Measurements from ENCODE around the gene SEMA4B.
A peak's percentile ranks its signal among the peaks of the same experiment; 100 is the strongest.
"Not testable (repeated sequence)": the region's sequence is repeated elsewhere in the genome, so short reads cannot be mapped to it uniquely, and the experiment has no call there.

Gene SEMA4B

DNA sequence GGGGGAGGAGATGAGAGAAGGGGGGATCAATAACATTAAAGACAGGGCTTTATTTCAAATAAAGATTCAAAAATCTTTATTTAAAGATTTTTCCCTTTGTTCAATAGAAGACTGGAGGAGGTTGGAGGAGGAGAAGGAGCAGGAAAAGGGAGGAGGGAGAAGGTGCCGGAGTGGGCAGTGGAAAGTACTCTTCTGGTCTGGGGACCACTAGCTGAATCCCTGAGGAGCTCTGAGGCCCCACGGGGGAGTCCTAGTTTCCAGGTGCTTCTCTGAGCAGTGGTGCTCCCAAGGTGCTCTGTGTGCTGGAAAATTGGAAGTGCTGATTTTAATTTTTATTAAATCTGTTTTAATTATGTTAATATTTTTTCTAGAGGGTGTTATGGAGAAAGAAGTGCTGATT is 19.4 kb upstream of the SEMA4B start:
- no peak for DNase-seq

DNA sequence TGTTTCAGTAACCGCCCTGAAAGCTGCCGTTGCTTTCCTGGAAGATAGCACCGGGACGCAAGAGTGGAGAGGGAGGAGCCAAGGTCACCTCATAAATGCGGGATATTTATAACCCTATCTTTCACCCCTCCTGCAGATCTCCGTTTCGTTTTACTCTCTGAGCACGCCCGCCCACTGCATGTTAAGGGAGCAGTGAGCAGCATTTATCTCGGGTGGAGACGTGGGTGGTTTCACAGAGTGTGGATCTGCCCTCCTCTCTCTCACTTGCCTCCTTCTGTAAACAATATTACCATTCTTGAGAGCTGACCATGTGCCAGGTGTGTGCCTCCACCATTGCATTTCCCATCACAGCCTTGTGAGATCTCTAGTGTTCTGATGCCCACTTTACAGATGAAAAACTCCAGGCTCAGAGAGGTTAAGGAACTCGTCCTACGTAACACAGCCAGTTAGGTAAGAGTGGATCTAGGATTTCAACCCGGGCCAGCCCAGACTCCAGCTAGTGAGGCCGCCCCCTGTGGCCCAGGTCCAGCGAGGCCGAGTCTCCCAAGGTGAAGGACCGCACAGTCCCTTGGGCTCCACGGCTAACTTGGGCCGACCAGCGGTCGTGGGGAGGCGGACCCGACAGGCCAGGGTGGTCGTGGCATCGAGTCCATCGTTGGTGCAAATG is 16.9 kb upstream of the SEMA4B start:
- no peak for DNase-seq

DNA sequence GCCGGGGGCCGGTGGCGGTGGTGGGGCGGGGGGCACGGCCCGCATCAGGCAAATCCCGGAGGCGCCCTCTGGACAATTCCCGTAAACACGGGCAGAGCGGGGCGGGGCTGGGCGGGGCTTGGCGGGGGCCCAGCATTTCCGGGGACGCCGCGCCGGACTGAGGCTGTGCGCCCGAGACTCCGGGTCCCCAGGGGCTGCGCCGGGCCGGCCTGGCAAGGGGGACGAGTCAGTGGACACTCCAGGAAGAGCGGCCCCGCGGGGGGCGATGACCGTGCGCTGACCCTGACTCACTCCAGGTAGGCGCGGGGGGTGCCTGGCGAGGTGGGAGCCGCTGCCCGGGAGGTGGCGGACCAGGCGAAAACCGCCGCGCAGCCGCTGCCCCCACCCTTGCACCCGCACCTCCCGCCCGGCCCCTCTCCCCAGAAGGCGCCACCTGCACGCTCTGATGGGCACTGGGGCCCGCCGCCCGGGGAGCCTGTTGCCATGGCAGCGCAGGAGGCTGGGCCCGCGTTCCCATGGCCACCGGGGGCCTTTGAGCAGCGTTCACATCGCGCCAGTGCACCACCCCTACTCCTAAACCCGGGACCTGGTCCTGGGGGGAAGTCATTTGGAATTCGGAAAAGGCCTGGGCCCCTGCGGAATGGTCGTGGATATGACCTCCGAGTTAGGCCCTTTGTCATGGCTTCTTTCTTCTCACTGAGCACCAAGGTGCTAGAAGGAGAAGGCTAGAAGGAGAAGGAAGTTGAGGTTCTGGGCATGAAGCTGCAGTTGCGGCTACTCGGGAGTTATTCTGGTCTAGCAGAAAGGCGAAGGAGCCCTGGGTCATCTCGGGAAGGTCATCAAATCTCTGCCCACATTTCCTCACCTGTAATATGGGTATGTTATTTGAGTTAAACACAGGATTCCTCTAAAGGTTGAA is 16.1 kb upstream of the SEMA4B start:
- DNase-seq, result no peak

DNA sequence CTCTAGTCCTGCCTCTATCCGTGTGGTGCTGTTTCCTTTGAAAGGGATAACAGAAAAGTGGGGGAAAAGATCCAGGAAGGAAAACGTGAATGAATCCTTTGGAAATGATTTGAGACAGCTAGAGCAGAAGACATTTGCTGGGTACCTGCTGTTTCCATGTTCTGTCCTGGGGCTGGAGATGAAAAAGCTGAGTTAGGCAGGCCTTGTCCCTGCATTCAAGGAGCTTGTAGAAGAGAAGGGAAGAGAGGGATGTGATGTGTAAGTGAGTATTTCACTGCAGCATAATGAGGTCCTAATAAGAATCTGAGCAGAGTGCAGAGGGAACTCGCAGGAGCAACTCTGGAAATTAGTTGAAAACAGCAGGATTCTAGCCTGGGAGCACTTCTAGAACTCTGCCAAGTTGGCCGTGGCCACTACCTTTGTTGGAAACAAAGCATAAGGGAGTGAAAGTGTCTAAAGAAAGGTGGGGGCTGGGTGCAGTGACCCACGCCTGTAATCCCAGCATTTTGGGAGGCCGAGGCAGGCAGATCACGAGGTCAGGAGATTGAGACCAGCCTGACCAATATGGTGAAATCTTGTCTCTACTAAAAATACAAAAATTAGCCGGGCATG is 13.8 kb upstream of the SEMA4B start:
- DNase-seq, result no peak

DNA sequence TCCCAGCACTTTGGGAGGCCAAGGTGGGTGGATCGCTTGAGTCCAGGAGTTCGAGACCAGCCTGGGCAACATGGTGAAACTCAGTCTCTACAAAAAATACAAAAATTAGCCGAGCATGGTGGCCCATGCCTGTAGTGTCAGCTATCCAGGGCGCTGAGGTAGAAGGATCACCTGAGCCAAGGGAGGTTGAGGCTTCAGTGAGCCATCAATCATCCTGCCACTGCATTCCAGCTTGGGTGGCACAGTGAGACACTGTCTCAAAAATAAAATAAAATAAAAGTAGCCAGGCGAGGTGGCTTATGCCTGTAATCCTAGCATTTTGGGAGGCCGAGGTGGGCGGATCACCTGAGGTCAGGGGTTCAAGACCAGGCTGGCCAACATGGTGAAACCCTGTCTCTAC is 13.1 kb upstream of the SEMA4B start:
- not testable (repeated sequence) for DNase-seq

DNA sequence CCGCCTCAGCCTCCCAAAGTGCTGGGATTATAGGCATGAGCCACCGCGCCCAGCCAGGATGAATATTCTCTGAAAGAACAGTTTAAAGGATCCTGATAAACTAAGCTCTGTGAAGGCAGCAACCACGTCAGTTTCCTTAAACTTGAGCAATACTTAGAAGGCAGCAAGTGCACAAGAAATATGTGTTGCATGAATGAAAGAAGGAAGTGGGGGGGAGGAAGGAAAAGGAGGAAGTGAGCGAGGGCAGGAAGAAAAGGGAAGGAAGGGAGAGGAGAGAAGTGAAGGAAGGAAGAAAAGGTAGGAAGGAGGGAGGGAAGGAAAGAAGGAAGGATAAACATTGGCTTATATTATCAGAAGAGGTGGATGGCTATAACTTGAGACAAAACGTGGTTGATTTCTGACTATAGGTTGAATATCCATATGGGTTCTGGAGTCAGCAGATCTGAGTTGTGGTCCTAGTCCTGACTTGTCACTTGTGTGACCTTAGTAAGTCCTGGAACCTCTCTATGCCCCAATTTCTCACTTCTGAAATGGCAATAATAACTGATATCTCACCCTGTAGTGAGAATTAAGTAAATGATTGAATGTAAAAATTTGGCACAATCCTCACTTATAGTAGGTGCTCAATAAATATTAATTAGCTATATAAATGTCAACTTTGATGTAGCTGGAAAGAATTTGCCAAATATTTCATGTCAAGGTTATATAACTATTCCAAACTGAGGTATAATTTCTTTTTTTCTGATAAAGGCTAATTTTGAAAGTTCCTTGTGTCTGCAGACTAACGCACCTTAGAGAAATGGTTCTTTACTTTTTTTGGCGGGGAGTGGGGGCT is 12.0 kb upstream of the SEMA4B start:
- DNase-seq, result no peak

DNA sequence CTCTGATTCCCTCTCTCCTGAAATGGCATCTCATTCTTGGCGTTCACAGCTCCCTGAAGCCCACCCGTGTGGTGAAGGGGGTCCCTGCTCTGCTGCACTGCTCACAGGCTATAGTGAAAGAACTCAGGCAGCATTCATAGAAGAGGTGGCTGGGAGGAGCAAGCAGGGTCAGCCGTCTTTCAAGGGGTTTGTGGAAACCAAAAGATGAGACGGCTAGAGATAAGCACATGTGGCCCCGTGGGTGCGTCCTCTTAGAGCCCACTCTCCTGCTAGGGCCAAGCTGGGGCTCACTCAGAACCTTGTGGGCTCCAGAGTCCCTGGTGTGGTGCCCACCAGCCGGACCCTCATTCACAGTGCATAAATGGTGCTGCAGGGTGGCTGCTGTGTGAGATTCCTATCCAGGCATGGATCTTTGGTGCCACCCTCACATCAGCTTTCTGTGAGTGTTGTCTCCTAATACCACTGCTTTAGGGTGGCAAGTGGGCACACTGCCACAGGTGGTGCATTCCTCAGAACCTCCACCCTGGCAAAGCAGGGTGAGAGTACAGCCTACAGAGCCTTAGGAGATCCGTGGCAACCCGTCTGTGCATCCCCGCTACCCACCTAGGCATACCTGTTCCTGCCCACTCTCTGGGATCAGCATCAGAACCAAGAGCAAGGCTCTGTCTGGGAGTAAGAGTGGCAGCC is 11.2 kb upstream of the SEMA4B start:
- no peak for DNase-seq

DNA sequence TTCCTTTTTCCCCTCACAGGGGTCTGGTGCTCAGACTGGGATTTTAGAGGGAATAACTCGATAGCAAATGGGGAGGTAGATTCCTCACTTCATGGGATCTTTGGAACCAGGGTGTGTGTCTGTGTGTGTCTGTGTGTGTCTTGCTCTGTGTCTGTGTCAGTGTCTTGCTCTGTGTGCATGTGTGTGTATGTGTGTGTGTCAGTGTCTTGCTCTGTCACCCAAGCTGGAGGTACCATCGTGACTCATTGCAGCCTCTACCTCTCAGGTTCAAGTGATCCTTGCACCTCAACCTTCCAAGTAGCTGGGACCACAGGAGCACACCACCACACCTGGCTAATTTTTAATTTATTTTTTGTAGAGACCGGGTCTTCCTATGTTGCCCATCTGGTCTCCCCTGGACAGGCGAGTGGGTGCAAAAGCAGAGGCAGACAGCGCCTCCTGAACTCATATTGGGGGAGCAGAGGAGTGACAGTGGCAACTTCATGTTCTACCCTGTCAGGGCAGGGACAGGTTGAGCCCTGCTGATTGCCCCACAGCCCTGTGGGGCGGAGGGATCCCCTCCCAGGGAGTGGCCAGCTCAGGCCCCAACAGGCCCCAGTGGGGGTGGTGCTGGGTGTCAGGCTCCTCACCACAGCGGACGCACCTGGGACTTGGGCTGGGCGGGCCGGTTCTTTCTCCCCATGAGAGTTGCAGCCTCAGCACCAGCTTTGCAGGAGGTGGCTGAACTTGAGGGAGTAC is 10.4 kb upstream of the SEMA4B start:
- no peak for DNase-seq

DNA sequence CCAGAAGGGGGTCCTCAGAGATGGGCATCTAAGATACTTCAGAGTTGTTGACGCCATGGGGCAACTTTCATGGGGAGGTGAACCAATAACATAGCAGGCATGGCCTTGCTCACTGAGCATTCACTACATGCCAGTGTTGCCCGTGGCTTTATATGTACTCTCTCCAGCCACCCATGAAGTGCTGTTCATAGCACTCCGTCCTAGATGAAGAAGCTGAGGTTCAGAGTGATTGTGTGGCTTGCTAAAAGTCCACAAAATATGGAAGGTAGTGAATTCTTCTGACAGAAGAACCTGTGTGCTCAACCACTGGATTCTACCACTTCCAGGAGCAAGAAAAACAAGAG is 9.8 kb upstream of the SEMA4B start:
- no peak for DNase-seq

- DNase-seq, result peak; percentile 72
Measured at GRCh38 chr15:90191794-90192509, 9.2 kb upstream of the SEMA4B start.

- no peak for DNase-seq
Measured at GRCh38 chr15:90192961-90193786, 8.0 kb upstream of the SEMA4B start.

DNA sequence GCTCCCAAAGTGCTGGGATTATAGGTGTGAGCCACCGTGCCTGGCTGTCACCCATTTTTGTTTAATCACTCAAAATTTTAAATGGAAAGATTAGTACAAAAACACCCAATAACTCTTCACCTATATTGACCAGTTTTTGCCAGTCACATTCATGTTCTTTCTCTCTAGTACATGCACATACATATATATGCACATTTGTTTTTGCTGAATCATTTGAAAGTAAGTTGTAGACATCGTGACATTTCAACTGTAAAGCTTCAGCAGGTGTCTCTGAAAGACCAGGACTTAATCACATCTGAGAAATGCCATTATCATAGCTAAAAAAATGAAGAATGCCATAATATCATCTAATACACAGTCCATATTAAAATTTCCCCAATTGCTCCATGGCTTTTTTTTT is 6.5 kb upstream of the SEMA4B start:
- no peak for DNase-seq

- DNase-seq, result no peak
Measured at GRCh38 chr15:90200534-90201129, 498 bp upstream of the SEMA4B start.

DNA sequence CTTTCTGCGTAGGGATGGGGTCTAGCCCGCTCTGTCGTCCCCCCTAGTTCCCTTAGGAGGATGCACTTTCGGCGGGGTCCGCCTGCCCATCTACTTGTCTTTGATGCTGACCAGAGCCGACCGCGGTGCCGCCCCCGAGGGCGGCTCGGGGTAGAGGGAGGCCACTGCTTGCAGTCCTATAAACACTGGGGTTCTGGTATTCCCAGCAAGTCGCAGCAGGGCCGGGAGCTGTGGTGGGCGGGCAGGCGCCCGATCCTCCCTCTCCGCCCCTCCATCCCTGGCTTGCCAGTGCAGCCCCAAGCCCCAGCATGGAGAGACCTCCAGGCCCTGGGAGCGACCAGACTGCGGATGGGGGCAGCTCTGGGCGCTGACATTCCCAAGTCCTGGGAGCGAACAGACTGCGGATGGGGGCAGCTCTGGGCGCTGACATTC is 830 bp downstream of the SEMA4B start:
- DNase-seq, result no peak

DNA sequence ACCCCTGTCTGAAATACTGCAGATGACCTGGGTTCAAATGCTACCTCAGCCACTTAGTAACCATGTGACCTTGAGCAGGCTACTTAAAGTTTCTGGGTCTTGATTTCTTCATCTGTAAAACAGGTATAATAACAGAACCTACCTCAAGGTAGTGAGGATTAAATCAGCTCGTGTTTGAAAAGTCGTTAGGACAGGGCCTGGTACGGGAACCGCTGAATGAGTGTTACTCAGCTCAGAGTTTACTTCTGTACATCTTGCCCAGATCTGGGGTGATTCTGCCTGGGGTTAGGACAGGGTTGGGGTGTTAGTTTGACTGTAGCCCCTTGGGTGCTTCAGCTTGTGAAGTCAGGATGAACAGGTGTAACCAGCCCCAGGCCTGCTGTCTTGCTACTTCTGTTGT is 1.8 kb downstream of the SEMA4B start:
- DNase-seq, result no peak

DNA sequence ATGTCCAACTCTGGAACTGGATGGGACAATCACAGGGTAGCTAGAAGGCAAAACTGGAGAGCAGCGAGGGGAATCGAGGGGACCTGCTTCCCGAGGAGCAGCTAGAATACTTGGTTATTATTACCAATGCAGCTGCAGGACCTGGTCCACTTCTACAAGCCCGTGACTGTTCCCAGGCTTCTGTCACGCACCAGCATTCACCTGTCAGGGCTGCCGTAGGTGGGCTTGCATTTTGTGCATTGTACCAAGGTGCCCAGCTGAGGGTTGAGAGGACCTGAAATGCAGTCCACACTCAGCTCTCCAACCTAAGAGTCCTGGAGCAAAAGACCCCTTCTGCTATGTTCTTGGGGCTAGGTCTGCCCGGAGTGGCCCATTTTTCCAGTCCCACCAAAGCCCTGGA is 2.3 kb downstream of the SEMA4B start:
- no peak for DNase-seq

- DNase-seq, result no peak
Measured at GRCh38 chr15:90203922-90204321, 2.8 kb downstream of the SEMA4B start.

GRCh38 chr15:90205050-90205848 is 4.1 kb downstream of the SEMA4B start:
- DNase-seq, result no peak

- DNase-seq, result no peak
Measured at GRCh38 chr15:90205886-90206285, 4.8 kb downstream of the SEMA4B start.
